GM18870 (cell line): ENCODE measurements around the gene CRIM1.

Source experiments
- ATAC-seq: cut with Tn5 transposase; IDR thresholded peaks from one replicate; pipeline ENCODE4 v1.9.1; 2021; ENCODE audit warnings: moderate library complexity; ENCODE audit not compliant: unreplicated experiment

The CRIM1 gene

GRCh38 chr2:36420569-36421181 lies 65.1 kb downstream of the CRIM1 start:
- ATAC-seq: no peak

GRCh38 chr2:36421379-36421778 lies 65.8 kb downstream of the CRIM1 start:
- no peak for ATAC-seq

DNA sequence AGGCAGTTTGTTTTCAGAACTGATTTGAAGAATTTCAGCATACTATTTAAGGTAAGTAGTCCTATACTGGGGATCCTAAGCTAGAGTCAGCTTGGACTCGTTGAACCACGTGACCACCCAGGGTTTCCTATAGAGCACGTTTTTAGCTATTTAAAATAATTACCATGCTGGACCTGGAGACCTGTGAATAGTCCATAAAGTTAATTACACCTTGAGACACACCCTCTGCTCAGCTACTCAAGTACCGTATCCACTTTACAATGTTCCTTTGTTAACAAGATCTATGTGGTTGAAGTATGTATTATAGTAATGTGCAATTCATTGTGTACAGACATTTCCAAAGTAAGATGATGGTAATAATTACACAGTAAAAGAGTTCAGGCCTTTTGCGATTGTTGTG lies 67.6 kb downstream of the CRIM1 start:
- ATAC-seq: no peak

DNA sequence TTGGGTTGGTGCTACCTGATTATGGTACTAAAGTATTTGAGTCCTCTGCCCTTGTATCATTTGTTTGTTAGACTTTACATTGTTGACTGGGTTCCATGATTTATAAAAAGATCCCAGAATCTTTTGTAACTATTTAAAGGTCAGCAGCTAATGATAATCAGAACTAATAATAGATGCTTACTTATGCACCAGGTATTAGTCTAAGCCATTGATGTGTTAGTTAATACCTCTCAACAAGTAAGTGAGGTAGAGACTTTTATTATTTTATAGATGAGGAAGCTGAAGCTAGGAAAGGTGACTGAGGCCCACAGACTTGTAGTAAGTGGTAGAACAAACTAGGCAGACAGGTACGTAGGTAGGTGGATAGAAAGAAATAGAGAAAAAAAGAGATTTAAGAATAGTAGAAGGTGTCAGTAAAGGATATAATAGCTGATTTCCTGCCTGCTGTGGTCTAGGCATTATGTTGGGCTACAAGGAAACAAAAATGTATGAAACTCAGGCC lies 68.1 kb downstream of the CRIM1 start:
- ATAC-seq: no peak

- no peak for ATAC-seq
Measured at GRCh38 chr2:36425608-36426355, 70.2 kb downstream of the CRIM1 start.

DNA sequence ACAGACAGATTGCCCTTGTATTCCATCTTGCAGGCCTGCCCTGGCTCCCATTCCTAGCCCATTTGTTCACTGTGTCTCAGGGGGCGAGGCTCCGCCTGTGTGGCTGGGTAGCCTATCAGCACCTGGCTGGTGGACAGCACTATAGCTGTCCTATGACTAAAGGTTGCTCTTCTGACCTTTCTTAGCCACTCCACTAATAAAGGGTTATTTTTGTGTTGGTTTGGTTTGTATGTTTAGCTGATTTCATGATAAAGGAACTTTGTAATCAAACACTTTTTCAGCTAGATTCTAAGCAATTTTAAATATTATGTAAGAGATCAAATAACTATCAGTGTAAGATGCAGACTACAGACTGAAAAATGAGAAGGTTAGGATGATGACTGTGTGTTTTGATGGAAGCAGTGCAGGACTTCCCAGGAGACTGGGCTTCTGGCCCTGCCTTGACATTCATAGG lies 72.2 kb downstream of the CRIM1 start:
- ATAC-seq: no peak

DNA sequence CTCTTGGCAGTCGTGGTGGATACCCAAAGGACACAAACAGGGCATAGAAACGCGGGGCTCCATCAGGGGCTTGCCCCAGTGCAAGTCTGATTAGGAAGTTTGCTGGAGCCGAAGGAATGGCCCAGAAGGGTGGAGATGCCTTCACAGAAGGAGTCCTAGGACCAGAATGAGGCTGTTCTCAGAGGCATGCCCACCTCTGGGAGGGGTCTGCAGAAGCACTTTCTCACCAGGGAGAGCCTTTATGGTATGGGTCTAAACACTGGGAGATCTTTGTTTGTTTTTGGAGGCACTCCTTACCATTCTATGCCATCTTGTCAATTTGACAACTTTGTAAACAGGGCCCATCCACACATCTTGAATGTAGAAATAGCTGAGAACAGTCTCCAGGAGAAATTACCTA lies 75.0 kb downstream of the CRIM1 start:
- no peak for ATAC-seq

DNA sequence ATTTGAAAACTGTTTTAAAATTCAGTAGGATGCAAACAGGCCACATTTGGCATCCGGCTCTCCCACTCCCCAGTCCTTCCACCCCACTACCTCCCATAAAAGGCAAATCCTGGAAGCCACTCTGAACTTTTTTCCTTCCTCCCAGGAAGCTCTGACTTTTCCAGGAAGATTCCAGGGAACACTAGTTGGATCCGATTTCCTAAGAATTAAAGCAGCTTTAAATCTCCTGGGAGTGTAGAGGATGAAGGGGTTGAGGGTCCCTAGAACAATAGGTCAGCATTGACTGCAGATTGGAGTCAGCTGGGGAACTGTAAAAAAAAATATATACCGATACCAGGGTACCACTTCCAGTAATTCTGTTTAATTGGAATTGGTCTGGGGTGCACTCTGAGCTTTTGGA lies 76.9 kb downstream of the CRIM1 start:
- no peak for ATAC-seq

GRCh38 chr2:36433311-36434217 lies 78.0 kb downstream of the CRIM1 start:
- ATAC-seq: no peak

DNA sequence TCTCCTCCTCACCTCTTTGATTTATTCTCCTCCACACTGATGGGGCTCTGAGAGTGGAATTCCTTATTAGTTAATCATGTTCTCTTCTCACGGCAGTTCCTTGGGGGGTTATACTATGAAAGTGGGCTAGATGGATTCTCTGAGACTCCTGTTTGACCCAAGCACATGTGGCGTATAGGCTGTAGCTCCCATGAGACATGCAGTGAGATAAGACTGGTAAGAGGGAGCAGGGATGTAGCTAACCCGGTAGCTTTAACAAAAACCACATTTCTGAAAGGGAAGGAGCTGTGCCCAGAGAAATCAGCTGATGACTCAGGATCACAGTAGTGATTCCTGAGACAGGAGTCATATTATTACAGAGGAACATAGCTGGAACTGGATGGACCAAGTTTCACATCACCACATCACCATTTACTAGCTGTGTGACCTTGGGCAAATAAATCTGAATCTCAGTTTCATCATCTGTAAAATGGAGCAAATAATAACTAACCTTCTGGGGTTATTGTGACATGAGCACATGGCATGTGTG lies 82.9 kb downstream of the CRIM1 start:
- ATAC-seq: no peak

DNA sequence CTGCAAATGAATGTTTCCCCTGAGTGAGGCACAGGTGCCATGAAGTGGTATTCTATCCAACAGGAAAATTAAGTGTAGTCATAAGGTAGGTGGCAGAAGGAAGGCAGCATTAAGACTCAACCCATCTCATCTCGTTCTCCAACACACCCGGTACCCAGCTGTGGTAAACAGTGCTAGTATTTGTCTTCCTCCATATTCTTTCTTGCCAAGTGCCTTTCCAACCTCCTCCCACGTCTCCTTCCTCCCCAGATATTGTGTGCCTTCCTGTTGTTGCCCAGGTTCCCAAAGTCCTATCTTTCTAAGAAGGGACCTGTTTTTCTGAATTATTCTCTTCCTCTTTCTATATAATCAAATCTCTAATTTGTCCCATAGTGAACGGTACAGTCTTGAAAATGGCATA lies 83.5 kb downstream of the CRIM1 start:
- no peak for ATAC-seq

GRCh38 chr2:36441065-36441625 lies 85.6 kb downstream of the CRIM1 start:
- no peak for ATAC-seq

DNA sequence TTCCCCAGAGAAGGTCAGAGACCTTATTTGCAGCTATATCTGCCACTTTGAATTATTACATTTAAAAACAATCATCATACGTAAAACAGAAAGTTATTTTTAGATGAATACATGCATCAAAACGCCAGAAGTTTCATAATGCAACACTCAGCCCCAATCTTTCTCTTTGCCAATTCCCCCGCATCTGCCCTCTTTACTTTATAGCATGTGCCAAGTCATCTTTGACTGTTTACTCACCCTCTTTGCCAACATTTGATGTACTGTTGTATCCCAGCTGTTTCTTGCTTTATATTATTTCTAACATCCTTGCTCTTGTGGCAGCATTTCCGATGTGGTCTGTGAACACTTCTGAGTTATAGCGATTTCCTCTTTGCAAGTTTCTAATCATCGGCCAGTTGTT lies 86.2 kb downstream of the CRIM1 start:
- no peak for ATAC-seq

DNA sequence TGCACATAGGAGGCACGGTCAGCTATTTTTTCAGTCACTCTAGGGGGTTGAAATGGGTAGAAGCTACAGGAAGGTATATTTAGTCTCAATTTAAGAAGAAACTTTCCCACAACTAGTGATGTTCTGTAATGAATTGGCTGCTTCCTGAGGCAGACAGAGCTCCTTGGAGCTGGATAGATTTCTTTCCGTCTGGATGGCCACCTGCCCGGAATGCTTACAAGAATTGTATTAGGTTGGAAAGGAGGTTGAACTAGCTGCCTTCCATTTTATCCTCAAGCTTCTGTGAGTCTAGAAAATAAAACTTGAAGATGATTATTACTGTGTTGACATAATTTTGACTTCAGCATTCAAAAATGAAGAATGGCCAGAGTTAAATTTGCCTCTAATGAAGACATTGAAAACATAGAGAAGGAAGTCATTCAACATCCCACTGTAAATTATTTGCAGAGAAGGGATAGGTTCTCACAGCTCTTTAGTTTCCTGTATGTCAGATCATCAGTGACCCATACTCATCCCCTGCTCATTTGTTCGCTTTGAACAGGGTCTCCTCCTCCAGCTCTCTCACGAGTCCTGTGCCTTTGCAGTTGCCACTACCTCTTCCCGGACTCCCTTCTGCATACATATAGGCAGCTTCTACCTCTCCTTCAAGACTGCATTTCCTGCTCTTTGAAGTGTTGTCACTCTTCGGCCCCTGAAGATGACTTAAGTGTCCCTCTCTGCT lies 88.8 kb downstream of the CRIM1 start:
- ATAC-seq: no peak

GRCh38 chr2:36445185-36445866 lies 89.7 kb downstream of the CRIM1 start:
- no peak for ATAC-seq

DNA sequence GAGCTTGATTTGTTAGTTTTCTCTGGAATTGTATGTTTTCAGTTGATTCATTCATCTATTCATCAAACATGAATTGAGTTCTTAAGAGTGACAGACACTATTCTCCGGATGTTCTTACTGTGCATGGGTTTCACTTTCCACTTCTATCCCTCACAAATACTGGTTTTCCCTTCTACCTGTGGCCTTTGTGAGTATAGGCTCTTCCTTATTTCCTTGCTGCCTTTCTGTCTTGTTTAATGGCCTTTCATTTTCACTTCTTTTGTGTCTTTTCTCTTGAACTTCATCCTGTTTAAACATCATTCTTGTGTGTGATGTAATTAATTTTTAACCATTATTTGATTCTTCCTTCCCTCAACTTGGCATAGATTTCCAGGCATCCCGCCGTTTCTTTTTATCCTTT lies 90.7 kb downstream of the CRIM1 start:
- ATAC-seq: no peak

- no peak for ATAC-seq
Measured at GRCh38 chr2:36449213-36449612, 93.6 kb downstream of the CRIM1 start.

DNA sequence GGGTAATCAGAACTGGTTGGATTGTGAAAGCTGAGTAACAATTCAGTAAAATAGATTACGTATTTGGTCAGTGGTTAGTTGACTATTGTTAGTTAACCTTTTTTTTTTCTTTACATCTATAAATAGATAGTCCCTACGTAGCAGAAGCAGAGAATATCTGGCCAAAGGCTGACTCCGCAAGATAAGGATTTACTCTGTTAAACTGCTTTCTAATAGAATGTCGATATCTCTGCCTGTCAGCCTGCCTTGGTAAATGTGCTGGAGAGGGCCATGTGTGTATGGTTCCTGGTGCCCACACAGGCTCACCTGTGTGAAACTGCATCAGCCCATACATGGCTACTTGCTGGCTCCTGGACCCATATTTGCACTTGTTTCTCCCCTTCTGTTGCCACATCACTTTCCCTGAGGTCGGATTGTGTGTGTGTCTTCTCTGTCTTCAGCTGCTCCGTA lies 94.4 kb downstream of the CRIM1 start:
- ATAC-seq: no peak

DNA sequence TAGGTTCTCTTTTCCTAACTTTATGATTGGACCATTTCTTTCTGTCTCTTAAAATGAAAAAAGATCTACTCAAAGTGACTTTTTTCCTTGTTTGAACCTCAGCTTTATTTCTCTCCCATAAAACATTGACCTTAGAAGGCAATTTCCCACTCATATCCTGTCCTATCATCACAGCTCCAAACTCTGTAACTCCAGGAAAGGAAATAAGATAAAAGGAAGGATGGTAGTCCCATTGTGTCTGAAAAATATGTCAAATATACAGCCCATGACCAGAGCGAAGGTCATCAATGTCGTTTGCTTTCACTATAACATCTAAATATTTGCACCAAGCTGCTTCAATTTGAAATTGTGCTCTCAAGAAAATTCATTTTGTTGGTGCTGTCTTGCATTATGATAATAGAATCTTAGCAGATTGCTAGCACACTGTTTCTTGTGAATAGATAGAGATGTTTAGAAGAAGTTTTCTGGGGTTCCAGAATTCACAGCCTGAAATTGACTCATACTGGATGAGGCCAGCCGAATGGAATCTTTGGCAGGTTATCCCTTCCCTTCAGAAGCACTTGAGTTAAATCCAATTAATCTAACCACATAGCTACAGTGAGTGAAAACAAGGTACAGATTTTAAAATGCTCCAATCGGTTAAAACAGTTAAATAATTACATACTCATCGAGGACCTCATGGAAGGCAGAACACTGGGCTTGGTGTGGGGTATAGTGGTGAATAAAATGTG lies 95.1 kb downstream of the CRIM1 start:
- ATAC-seq: no peak
